ENCODE results near the gene LGALS7.
A peak's percentile ranks its signal among the peaks of the same experiment; 100 is the strongest.

Gene LGALS7

DNA sequence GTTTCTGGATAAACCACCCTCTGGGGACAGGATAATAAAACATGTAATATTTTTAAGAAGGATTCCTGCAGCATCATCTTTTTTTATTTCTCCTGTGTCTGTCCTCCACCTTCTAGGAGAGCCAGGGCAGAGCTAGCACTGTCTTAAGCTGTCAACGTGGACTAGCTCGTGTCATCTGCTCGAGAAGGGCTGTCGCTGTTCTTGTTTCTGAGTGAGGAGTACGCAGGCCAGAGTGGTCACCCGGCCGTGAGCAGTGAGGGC lies 42.9 kb downstream of the LGALS7 start:
- TF ChIP-seq, protein P1, sequence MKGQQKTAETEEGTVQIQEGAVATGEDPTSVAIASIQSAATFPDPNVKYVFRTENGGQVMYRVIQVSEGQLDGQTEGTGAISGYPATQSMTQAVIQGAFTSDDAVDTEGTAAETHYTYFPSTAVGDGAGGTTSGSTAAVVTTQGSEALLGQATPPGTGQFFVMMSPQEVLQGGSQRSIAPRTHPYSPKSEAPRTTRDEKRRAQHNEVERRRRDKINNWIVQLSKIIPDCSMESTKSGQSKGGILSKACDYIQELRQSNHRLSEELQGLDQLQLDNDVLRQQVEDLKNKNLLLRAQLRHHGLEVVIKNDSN (IDR thresholded peaks at IDR 0.05), result no peak
- TF ChIP-seq ZBTB7A (IDR thresholded peaks at IDR 0.05; ENCODE audit: low read depth) (no peak), TCF12 (IDR thresholded peaks at IDR 0.05; ENCODE audit: low read depth) (no peak), CREB1 (IDR thresholded peaks at IDR 0.05; ENCODE audit: low read depth) (no peak), EGR1 (IDR thresholded peaks at IDR 0.05) (no peak), NFIC (IDR thresholded peaks at IDR 0.05) (no peak), RAD21 (IDR thresholded peaks at IDR 0.05; ENCODE audit: low read depth) (no peak), EP300 (IDR thresholded peaks at IDR 0.05; ENCODE audit: borderline replicate concordance) (no peak), YY1 (IDR thresholded peaks at IDR 0.05; ENCODE audit: low read depth) (no peak), CEBPB (IDR thresholded peaks at IDR 0.05) (no peak), TEAD4 (IDR thresholded peaks at IDR 0.05) (no peak), TAF1 (IDR thresholded peaks at IDR 0.05; ENCODE audit: low read depth) (no peak), FOXM1 (IDR thresholded peaks at IDR 0.05; ENCODE audit: borderline replicate concordance, low read depth) (no peak)
- TF ChIP-seq, protein P2, sequence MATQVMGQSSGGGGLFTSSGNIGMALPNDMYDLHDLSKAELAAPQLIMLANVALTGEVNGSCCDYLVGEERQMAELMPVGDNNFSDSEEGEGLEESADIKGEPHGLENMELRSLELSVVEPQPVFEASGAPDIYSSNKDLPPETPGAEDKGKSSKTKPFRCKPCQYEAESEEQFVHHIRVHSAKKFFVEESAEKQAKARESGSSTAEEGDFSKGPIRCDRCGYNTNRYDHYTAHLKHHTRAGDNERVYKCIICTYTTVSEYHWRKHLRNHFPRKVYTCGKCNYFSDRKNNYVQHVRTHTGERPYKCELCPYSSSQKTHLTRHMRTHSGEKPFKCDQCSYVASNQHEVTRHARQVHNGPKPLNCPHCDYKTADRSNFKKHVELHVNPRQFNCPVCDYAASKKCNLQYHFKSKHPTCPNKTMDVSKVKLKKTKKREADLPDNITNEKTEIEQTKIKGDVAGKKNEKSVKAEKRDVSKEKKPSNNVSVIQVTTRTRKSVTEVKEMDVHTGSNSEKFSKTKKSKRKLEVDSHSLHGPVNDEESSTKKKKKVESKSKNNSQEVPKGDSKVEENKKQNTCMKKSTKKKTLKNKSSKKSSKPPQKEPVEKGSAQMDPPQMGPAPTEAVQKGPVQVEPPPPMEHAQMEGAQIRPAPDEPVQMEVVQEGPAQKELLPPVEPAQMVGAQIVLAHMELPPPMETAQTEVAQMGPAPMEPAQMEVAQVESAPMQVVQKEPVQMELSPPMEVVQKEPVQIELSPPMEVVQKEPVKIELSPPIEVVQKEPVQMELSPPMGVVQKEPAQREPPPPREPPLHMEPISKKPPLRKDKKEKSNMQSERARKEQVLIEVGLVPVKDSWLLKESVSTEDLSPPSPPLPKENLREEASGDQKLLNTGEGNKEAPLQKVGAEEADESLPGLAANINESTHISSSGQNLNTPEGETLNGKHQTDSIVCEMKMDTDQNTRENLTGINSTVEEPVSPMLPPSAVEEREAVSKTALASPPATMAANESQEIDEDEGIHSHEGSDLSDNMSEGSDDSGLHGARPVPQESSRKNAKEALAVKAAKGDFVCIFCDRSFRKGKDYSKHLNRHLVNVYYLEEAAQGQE (IDR thresholded peaks at IDR 0.05; ENCODE audit: low read depth), result no peak
- TF ChIP-seq, protein P3, sequence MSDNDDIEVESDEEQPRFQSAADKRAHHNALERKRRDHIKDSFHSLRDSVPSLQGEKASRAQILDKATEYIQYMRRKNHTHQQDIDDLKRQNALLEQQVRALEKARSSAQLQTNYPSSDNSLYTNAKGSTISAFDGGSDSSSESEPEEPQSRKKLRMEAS (IDR thresholded peaks at IDR 0.05), result no peak

DNA sequence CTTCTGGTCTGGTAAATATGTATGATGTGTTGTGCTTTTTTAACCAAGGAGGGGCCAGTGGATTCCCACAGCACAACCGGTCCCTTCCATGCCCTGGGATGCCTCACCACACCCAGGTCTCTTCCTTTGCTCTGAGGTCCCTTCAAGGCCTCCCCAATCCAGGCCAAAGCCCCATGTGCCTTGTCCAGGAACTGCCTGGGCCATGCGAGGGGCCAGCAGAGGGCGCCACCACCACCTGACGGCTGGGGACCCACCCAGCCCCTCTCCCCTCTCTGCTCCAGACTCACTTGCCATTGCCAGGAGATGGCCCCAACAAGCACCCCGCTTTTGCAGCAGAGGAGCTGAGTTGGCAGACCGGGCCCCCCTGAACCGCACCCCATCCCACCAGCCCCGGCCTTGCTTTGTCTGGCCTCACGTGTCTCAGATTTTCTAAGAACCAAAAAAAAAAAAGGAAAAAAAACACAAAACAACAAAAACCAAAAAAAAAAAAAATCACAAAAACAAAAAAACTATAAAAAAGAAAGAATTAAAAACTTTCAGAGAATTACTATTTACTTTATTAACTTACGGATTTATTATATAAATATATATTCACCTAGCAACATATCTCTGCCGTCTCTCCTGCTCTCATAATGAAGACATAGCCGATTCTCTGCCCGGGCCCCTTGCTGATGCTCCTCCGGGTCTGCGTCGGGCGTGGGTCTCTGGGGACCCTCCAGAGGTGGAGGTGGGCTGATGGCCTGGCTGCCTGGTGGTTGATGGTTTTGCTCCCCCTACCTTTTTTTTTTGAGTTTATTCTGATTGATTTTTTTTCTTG lies 43.5 kb downstream of the LGALS7 start:
- no peak for TF ChIP-seq TCF12 (IDR thresholded peaks at IDR 0.05; ENCODE audit: low read depth)
- TF ChIP-seq, protein P2 (IDR thresholded peaks at IDR 0.05; ENCODE audit: low read depth), result no peak
- peak; percentile 51; the same call in 1 of the 2 replicates for TF ChIP-seq RAD21 (IDR thresholded peaks at IDR 0.05; ENCODE audit: low read depth)
- TF ChIP-seq FOXM1 (IDR thresholded peaks at IDR 0.05; ENCODE audit: borderline replicate concordance, low read depth), result no peak
- TF ChIP-seq CREB1 (IDR thresholded peaks at IDR 0.05; ENCODE audit: low read depth), result no peak
- TF ChIP-seq, protein P3 (IDR thresholded peaks at IDR 0.05), result no peak
- no peak for TF ChIP-seq TAF1 (IDR thresholded peaks at IDR 0.05; ENCODE audit: low read depth)
- TF ChIP-seq ZBTB7A (IDR thresholded peaks at IDR 0.05; ENCODE audit: low read depth), result peak; percentile 97
- no peak for TF ChIP-seq YY1 (IDR thresholded peaks at IDR 0.05; ENCODE audit: low read depth)
- TF ChIP-seq CEBPB (IDR thresholded peaks at IDR 0.05), result no peak
- TF ChIP-seq, protein P1 (IDR thresholded peaks at IDR 0.05), result no peak
- TF ChIP-seq TEAD4 (IDR thresholded peaks at IDR 0.05), result no peak
- TF ChIP-seq EP300 (IDR thresholded peaks at IDR 0.05; ENCODE audit: borderline replicate concordance), result no peak
- no peak for TF ChIP-seq EGR1 (IDR thresholded peaks at IDR 0.05)
- TF ChIP-seq NFIC (IDR thresholded peaks at IDR 0.05), result no peak

DNA sequence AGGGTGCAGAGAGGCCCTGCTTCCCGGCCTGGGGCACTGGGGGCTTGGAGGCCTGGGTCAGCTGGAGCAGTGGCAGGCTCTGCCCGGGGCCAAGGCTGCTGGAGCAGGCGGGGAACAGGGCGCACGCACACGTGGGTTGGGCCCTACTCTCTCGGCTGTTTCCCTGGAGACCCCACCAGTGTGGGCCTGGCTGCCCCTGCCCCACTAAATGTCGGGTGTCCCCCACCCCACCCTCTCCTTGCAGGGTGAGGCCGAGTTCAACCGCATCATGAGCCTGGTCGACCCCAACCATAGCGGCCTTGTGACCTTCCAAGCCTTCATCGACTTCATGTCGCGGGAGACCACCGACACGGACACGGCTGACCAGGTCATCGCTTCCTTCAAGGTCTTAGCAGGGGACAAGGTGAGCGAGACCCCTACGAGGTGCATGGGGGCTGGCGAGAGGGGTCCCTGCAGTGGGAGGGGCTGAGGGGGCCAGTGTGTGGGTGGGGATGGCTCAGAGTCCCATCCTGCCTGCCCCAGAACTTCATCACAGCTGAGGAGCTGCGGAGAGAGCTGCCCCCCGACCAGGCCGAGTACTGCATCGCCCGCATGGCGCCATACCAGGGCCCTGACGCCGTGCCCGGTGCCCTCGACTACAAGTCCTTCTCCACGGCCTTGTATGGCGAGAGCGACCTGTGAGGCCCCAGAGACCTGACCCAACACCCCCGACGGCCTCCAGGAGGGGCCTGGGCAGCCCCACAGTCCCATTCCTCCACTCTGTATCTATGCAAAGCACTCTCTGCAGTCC lies 44.4 kb downstream of the LGALS7 start:
- TF ChIP-seq NFIC (IDR thresholded peaks at IDR 0.05) (no peak), EP300 (IDR thresholded peaks at IDR 0.05; ENCODE audit: borderline replicate concordance) (no peak), TEAD4 (IDR thresholded peaks at IDR 0.05) (no peak), EGR1 (IDR thresholded peaks at IDR 0.05) (no peak), CREB1 (IDR thresholded peaks at IDR 0.05; ENCODE audit: low read depth) (no peak), RAD21 (IDR thresholded peaks at IDR 0.05; ENCODE audit: low read depth) (no peak), TAF1 (IDR thresholded peaks at IDR 0.05; ENCODE audit: low read depth) (no peak), FOXM1 (IDR thresholded peaks at IDR 0.05; ENCODE audit: borderline replicate concordance, low read depth) (no peak), TCF12 (IDR thresholded peaks at IDR 0.05; ENCODE audit: low read depth) (no peak), YY1 (IDR thresholded peaks at IDR 0.05; ENCODE audit: low read depth) (no peak), CEBPB (IDR thresholded peaks at IDR 0.05) (no peak), ZBTB7A (IDR thresholded peaks at IDR 0.05; ENCODE audit: low read depth) (no peak)
- TF ChIP-seq, protein P2 (IDR thresholded peaks at IDR 0.05; ENCODE audit: low read depth), result no peak
- TF ChIP-seq, protein P1 (IDR thresholded peaks at IDR 0.05), result no peak
- TF ChIP-seq, protein P3 (IDR thresholded peaks at IDR 0.05), result no peak
